Brain microvascular endothelial cell (primary cell): ENCODE measurements around the gene SUGP1.

Experiments used
- DNase-seq: peaks from one replicate; pipeline ENCODE4 v3.0.0-alpha.2; 2020
- H3K27ac ChIP-seq: fragments of 250-450 bp; sonication (Bioruptor Pico); 2 replicates; pipeline ENCODE4 v1.5.1; 2020; ENCODE audit warnings: mild to moderate bottlenecking, moderate library complexity
- H3K27me3 ChIP-seq: fragments of 250-450 bp; sonication (Bioruptor Pico); replicated peaks from 2 replicates; pipeline ENCODE4 v1.5.1; 2020; ENCODE audit warnings: mild to moderate bottlenecking
- H3K36me3 ChIP-seq: fragments of 250-450 bp; sonication (Bioruptor Pico); replicated peaks from 2 replicates; pipeline ENCODE4 v1.5.1; 2020; ENCODE audit warnings: mild to moderate bottlenecking
- H3K4me3 ChIP-seq: 2 replicates; pipeline ENCODE4 v1.5.1; 2011; ENCODE audit warnings: low read depth, mild to moderate bottlenecking, control low read depth, low read length, moderate library complexity
- CTCF ChIP-seq: IDR thresholded peaks from 2 replicates; pipeline ENCODE4 v1.5.1; 2011; ENCODE audit warnings: low read depth, mild to moderate bottlenecking, moderate library complexity, low read length, control low read depth, inconsistent platforms; ENCODE audit errors: missing control alignments
- in situ Hi-C: cut with HindIII; loops from 2 replicates; pipeline ENCODE4 v1.10.0; 2017; ENCODE audit warnings: low sequenced_read_pairs, low pct_ligation_motif_present

Gene SUGP1

GRCh38 chr19:19261350-19262189 is 58.7 kb downstream of the SUGP1 start:
- in situ Hi-C loops: no loop called here
- no peaks in the 10 kb centered on the region for H3K36me3 ChIP-seq
- H3K4me3 ChIP-seq: no peak overlapping the region
- DNase-seq: no peak
- H3K27ac ChIP-seq: no peak overlapping the region
- no peak for TF ChIP-seq CTCF
- peaks cover 22% of the 10 kb centered on the region for H3K27me3 ChIP-seq

- TF ChIP-seq CTCF: no peak
- no peak overlapping the region for H3K4me3 ChIP-seq
- H3K36me3 ChIP-seq: no peaks in the 10 kb centered on the region
- DNase-seq: no peak
- in situ Hi-C loops: no loop called here
- peaks cover 22% of the 10 kb centered on the region for H3K27me3 ChIP-seq
- no peak overlapping the region for H3K27ac ChIP-seq
Measured at GRCh38 chr19:19260417-19261214, 59.7 kb downstream of the SUGP1 start.

- Histone ChIP-seq H3K27ac (no peak overlapping the region), H3K4me3 (no peak overlapping the region), H3K36me3 (no peaks in the 10 kb centered on the region), H3K27me3 (peaks cover 22% of the 10 kb centered on the region)
- in situ Hi-C loops: no loop called here
- peak; percentile 30 for DNase-seq
- no peak for TF ChIP-seq CTCF
Measured at GRCh38 chr19:19259741-19260140, 60.6 kb downstream of the SUGP1 start.

DNA sequence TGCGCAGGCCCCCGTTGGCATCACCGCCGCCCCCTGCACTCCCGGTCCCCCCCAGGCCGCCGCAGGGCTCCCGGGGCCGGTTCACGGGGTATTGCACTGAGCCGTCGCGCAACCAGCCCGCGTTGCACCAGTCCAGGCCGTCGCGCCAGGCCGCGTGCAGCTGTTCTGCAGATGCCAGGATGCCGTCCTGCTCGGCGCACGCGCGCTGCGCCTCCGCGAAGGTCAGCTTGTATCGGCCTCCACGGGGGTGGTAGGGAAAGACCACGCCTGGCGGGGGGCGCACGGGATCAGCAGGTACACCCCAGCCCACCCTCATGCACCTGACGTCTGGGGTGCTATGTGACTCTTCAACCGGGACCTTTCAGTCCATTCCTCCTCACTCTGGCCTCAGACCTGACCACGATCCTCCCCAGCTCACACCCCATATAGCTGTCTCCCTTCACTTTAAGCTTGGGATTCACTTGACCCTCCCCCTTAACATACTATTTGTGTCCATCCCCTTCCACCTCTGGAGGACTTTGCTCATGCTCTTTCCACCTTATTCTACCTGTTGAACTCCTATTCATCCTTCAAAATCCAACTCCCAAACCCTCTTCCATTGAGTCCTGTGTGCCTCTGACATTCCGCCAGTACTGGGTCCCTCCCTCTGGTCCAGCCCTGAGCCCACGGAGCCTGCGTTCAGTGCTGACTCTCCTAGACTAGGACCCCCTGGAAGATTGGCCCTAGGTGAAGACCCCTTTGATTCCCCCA is 61.5 kb downstream of the SUGP1 start:
- no peaks in the 10 kb centered on the region for H3K36me3 ChIP-seq
- TF ChIP-seq CTCF: no peak
- no peak overlapping the region for H3K4me3 ChIP-seq
- DNase-seq: no peak
- no peak overlapping the region for H3K27ac ChIP-seq
- in situ Hi-C loops: no loop called here
- H3K27me3 ChIP-seq: peaks cover 22% of the 10 kb centered on the region

DNA sequence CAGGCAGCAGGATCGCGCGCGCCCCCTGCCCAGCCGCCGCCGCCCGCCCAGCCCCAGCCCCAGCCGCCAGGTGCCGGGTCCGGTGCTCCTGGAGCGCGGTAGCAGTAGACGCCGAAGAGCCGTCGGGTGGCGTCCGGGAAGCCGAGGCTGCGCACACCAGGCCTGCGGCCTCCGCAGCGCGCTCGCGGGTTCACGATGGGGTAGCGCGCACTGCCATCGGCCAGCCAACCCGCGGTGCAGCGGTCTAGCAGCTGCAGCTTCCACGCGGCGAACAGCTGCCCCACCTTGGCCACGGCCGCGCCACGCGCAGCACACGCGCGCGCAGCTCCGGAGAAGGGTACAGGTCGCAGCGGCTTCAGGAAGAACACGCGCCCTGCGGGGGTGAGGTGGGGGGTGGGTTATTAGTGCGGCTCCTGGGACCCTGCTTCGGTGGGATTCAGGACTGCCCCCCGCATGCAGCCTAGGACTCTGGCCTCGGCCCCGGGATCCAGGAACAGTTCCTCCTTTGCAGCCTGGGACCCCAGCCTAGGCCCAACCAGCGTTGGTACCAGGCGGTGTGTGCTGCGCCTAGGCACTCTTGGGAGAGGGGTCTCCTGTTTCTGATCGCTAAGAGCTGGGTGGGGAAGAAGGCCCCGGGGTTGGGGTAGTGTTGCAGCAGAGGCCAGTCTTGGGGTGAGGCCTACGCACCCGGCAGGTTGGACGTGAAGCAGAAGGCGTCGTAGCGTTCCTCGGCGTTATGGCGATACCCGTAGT is 62.3 kb downstream of the SUGP1 start:
- in situ Hi-C loops: no loop called here

More for the DNA sequence above, 62.3 kb downstream of the SUGP1 start:
- Histone ChIP-seq H3K27me3 (peaks cover 19% of the 10 kb centered on the region), H3K27ac (no peak overlapping the region), H3K36me3 (no peaks in the 10 kb centered on the region), H3K4me3 (no peak overlapping the region)
- no peak for DNase-seq
- TF ChIP-seq CTCF: no peak
